DND-41 (cell line): ENCODE data around the gene KCNAB1.

Experiments used
- ATAC-seq: fragments of 200-7000 bp; cut with Tn5 transposase; 3 replicates; pipeline ENCODE4 v1.9.1; 2021; ENCODE audit warnings: low read depth; ENCODE audit not compliant: insufficient read depth
- DNase-seq: peaks from one replicate; pipeline ENCODE4 v3.0.0-alpha.2; 2020
- H2AFZ ChIP-seq: 2 replicates; pipeline ENCODE4 v1.6.0; 2012; ENCODE audit warnings: low read depth, low read length
- H3K27ac ChIP-seq: 2 replicates; pipeline ENCODE4 v1.5.1; 2012; ENCODE audit warnings: low read length, inconsistent platforms
- H3K27me3 ChIP-seq: fragments of 200-600 bp; sonication (generic); 2 replicates; pipeline ENCODE4 v1.6.0; 2012; ENCODE audit warnings: low read length, mild to moderate bottlenecking, inconsistent platforms; ENCODE audit not compliant: insufficient read depth, poor library complexity
- H3K36me3 ChIP-seq: 2 replicates; pipeline ENCODE4 v1.5.1; 2012; ENCODE audit warnings: low read length, inconsistent platforms; ENCODE audit not compliant: insufficient read depth
- H3K4me1 ChIP-seq: 2 replicates; pipeline ENCODE4 v1.5.1; 2012; ENCODE audit warnings: mild to moderate bottlenecking, low read length; ENCODE audit not compliant: insufficient read depth
- H3K4me2 ChIP-seq: 2 replicates; pipeline ENCODE4 v1.6.0; 2012; ENCODE audit warnings: mild to moderate bottlenecking, moderate library complexity, low read length, inconsistent platforms; ENCODE audit not compliant: insufficient read depth
- H3K4me3 ChIP-seq, 2 experiments: fragments of 200-600 bp in 1 of 2; shearing (Covaris generic) in 1 of 2; 2 replicates each; pipeline ENCODE4 v1.5.1; 2012 to 2016; ENCODE audit warnings: inconsistent platforms in 2 of 2, low read length in 2 of 2, mild to moderate bottlenecking in 2 of 2, low read depth in 1 of 2, moderate library complexity in 1 of 2
- H3K79me2 ChIP-seq: 2 replicates; pipeline ENCODE4 v1.6.0; 2012; ENCODE audit warnings: low read length, inconsistent platforms; ENCODE audit not compliant: insufficient read depth
- H3K9ac ChIP-seq: 2 replicates; pipeline ENCODE4 v1.6.0; 2012; ENCODE audit warnings: low read depth, mild to moderate bottlenecking, inconsistent platforms, low read length, moderate library complexity
- H3K9me3 ChIP-seq: 2 replicates; pipeline ENCODE4 v1.5.1; 2012; ENCODE audit warnings: low read length, moderate library complexity, mild to moderate bottlenecking, inconsistent platforms; ENCODE audit not compliant: insufficient read depth, severe bottlenecking
- H4K20me1 ChIP-seq: 2 replicates; pipeline ENCODE4 v1.6.0; 2012; ENCODE audit warnings: low read length; ENCODE audit not compliant: insufficient read depth
- EZH2 ChIP-seq: IDR thresholded peaks from 3 replicates; pipeline ENCODE4 v1.6.1; 2012; ENCODE audit warnings: borderline replicate concordance, low read depth, mild to moderate bottlenecking, moderate library complexity, low read length, inconsistent platforms; ENCODE audit not compliant: severe bottlenecking
- TF ChIP-seq, protein P1 (sequence below): IDR thresholded peaks from 2 replicates; pipeline ENCODE4 v1.5.1; 2012; ENCODE audit warnings: borderline replicate concordance, low read length, moderate library complexity, mild to moderate bottlenecking; ENCODE audit not compliant: poor library complexity, severe bottlenecking; ENCODE audit errors: extremely low read depth

Gene KCNAB1

DNA sequence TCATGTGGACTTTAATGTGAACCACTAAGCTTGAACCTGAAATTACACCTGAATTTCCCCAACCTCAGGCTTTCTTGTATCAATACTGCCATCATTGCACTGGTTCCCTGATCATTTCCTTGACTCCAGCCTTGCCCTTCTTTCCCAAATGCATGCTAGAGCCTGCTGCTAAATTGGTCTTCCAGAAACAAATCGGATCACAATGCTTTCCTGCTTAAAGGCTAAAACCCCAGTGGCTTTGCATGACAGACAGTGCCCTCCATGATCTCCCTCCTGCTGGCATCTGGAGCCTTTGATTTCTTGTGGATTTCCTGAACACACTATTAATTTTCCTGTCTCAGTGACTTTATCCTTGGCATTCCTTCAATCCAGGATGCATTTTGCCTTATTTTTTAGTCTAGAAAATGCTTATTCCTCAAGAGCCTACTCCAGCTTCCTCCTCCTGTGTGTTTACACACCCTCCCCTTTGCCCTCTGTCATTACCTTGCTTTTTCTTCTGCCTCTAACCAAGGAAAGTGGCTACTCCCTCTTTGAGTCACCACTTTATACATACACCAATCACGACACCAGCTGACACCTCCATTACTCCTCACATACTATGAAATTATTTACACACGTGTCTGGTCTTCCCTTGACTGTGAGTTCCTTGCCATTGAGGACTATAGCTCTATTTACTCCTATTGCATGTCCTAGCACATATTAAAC lies 214.6 kb downstream of the KCNAB1 start:
- Histone ChIP-seq H3K79me2 (no peaks in the 10 kb centered on the region), H4K20me1 (no peaks in the 10 kb centered on the region), H3K27me3 (no peaks in the 10 kb centered on the region), H3K9me3 (no peaks in the 10 kb centered on the region), H3K4me2 (no peak overlapping the region), H3K4me3 (no peak overlapping the region), H3K36me3 (no peaks in the 10 kb centered on the region), H3K9ac (no peak overlapping the region), H3K27ac (no peak overlapping the region), H3K4me1 (no peaks in the 10 kb centered on the region), H2AFZ (no peak overlapping the region)
- no peak for ATAC-seq
- TF ChIP-seq, protein P1, sequence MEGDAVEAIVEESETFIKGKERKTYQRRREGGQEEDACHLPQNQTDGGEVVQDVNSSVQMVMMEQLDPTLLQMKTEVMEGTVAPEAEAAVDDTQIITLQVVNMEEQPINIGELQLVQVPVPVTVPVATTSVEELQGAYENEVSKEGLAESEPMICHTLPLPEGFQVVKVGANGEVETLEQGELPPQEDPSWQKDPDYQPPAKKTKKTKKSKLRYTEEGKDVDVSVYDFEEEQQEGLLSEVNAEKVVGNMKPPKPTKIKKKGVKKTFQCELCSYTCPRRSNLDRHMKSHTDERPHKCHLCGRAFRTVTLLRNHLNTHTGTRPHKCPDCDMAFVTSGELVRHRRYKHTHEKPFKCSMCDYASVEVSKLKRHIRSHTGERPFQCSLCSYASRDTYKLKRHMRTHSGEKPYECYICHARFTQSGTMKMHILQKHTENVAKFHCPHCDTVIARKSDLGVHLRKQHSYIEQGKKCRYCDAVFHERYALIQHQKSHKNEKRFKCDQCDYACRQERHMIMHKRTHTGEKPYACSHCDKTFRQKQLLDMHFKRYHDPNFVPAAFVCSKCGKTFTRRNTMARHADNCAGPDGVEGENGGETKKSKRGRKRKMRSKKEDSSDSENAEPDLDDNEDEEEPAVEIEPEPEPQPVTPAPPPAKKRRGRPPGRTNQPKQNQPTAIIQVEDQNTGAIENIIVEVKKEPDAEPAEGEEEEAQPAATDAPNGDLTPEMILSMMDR, result no peak
- TF ChIP-seq EZH2, result no peak
- DNase-seq, result no peak

DNA sequence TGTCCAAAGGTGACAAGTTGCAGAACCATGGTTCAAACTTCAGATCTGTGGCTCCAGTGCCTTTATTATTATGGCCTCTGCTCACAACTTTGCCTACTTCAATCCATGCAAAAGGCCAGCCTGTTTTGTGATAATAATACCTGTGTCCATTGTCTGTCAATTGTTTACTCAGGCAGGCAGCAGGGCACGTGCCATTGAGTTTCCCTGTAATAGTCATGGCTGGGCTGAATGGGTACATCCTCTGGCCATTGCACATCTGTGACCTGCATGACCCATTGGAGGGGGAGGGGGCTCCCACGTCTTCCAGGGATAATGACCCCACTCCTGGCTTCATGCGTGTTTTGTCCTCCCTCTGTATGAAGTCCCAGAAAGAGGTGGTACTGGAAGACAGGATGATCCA lies 219.1 kb downstream of the KCNAB1 start:
- H3K36me3 ChIP-seq, result no peaks in the 10 kb centered on the region

DNA sequence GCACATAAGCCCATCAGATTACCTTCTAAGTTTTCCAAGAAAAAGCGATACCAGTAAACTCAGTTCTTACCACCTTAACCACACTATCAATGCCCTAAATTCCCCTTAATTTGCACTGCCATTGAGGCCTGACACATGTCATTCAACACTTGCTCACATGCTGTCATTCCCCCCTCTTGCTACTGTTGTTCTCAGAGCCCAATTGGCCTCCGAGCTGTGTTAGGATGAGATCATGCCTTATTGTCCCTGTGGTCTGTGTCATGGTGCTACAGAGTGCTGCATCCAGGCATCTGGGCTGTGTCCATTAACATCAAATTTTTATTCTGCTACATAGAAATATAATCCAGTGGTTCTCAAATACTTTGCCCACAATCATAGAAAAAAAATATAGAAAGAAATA lies 221.0 kb downstream of the KCNAB1 start:
- H3K9me3 ChIP-seq, result no peaks in the 10 kb centered on the region
- no peak for DNase-seq
- peaks cover 13% of the 10 kb centered on the region for H3K27me3 ChIP-seq
- no peak overlapping the region for H3K4me3 ChIP-seq
- H3K9ac ChIP-seq, result no peak overlapping the region
- H3K27ac ChIP-seq, result no peak overlapping the region
- H4K20me1 ChIP-seq, result no peaks in the 10 kb centered on the region
- TF ChIP-seq, protein P1, result no peak
- H3K4me2 ChIP-seq, result no peak overlapping the region
- no peak overlapping the region for H2AFZ ChIP-seq
- H3K79me2 ChIP-seq, result no peaks in the 10 kb centered on the region
- H3K4me1 ChIP-seq, result no peaks in the 10 kb centered on the region
- no peak for ATAC-seq
- H3K36me3 ChIP-seq, result no peaks in the 10 kb centered on the region

More for the DNA sequence above, 219.1 kb downstream of the KCNAB1 start:
- ATAC-seq, result no peak
- no peak overlapping the region for H3K9ac ChIP-seq
- no peak overlapping the region for H2AFZ ChIP-seq
- H3K27ac ChIP-seq, result no peak overlapping the region
- H3K4me2 ChIP-seq, result no peak overlapping the region
- H3K27me3 ChIP-seq, result peaks cover 10% of the 10 kb centered on the region
- no peaks in the 10 kb centered on the region for H3K4me1 ChIP-seq
- no peaks in the 10 kb centered on the region for H3K9me3 ChIP-seq
- no peaks in the 10 kb centered on the region for H4K20me1 ChIP-seq
- H3K4me3 ChIP-seq, result no peak overlapping the region
- TF ChIP-seq EZH2, result no peak
- H3K79me2 ChIP-seq, result no peaks in the 10 kb centered on the region
- no peak for DNase-seq

DNA sequence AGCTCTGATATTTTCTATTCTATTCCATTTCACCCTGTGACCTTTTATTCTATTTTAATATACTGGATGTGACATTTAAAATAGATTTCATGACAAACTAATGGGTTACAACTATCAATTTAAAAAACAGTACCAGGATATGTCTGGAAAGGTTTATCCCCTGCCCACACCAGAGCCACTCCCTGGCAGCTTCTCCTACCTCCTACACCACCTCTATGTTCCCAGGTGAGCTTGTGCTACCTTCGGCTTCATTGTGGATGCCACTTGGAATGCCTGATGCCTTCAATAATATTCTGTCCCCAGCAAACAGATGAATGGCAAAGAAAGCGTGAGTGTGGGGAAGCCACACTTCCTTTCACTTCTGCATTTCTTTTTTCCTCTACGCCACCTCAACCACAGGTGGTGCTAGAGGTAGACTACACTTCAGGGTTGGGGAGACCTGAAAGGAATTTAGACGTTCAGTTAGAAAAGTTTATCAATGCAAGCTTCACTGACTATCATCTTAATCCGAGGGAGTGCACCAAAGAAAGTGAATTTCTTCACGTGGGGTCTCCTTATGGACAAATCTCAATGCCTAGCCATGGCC lies 221.5 kb downstream of the KCNAB1 start:
- DNase-seq (no peak), ATAC-seq (no peak)
- H4K20me1 ChIP-seq, result no peaks in the 10 kb centered on the region
- no peak overlapping the region for H3K27ac ChIP-seq
- TF ChIP-seq, protein P1, result no peak
- H3K27me3 ChIP-seq, result peaks cover 13% of the 10 kb centered on the region
- no peak overlapping the region for H2AFZ ChIP-seq
- H3K9ac ChIP-seq, result no peak overlapping the region
- no peaks in the 10 kb centered on the region for H3K4me1 ChIP-seq
- no peak overlapping the region for H3K4me2 ChIP-seq
- no peak overlapping the region for H3K4me3 ChIP-seq
- no peaks in the 10 kb centered on the region for H3K9me3 ChIP-seq
- no peaks in the 10 kb centered on the region for H3K79me2 ChIP-seq
- no peaks in the 10 kb centered on the region for H3K36me3 ChIP-seq
